Aorta (tissue), 5 donors: Measurements from ENCODE around the gene TOX2. TPM values are rescaled to one million over a fixed set of nuclear protein-coding genes. Genes with fewer than 3 reads are reported as not detected.

Source experiments
- ATAC-seq: fragments of 200-7000 bp; cut with Tn5 transposase; one replicate; pipeline ENCODE4 v1.9.1; 2022; ENCODE audit warnings: moderate library complexity; ENCODE audit not compliant: low FRiP score
- DNase-seq, 2 donors: peaks; one replicate each; pipeline ENCODE4 v3.0.0-alpha.2; 2020
- H3K27ac ChIP-seq, 2 donors: one replicate each; pipeline ENCODE4 v1.5.1; 2013; ENCODE audit warnings: low read length in 2 of 2, mild to moderate bottlenecking in 2 of 2, moderate library complexity in 2 of 2, control low read depth in 1 of 2, inconsistent platforms in 1 of 2, low read depth in 1 of 2
- H3K27me3 ChIP-seq, 2 donors: one replicate each; pipeline ENCODE4 v1.6.1; 2013; ENCODE audit warnings: control low read depth in 1 of 2, low read length in 1 of 2, mild to moderate bottlenecking in 1 of 2, moderate library complexity in 1 of 2; ENCODE audit not compliant: insufficient read depth in 2 of 2, control insufficient read depth in 1 of 2
- H3K36me3 ChIP-seq, 2 donors: one replicate each; pipeline ENCODE4 v1.6.1; 2013; ENCODE audit warnings: control low read depth in 1 of 2, low read length in 1 of 2, mild to moderate bottlenecking in 1 of 2; ENCODE audit not compliant: insufficient read depth in 2 of 2, control insufficient read depth in 1 of 2
- H3K4me1 ChIP-seq, 2 donors: one replicate each; pipeline ENCODE4 v1.6.1; 2013; ENCODE audit warnings: low read length in 2 of 2, control low read depth in 1 of 2, mild to moderate bottlenecking in 1 of 2, moderate library complexity in 1 of 2; ENCODE audit not compliant: insufficient read depth in 2 of 2, control insufficient read depth in 1 of 2
- H3K4me3 ChIP-seq, 2 donors: one replicate each; pipeline ENCODE4 v1.5.1; 2013; ENCODE audit warnings: low read length in 2 of 2, control low read depth in 1 of 2, mild to moderate bottlenecking in 1 of 2
- H3K9me3 ChIP-seq: one replicate; pipeline ENCODE4 v1.6.1; 2013; ENCODE audit warnings: mild to moderate bottlenecking, low read length; ENCODE audit not compliant: control insufficient read depth
- WGBS, 2 donors: extraction: QIAGEN DNeasy Blood & Tissue Kit; methylation state at CpG; one replicate each; pipeline ENCODE4 v1.1.7; 2013; 5-methylcytosine and 5-hydroxymethylcytosine counted together
- intact Hi-C, 2 donors: fragments of 100-400 bp; cut with DNase I; formaldehyde crosslinking; loops; one replicate each; pipeline versions ENCODE4 v1.14.2 to v1.15.0; 2022
- polyA plus RNA-seq, 2 donors: library from polyadenylated mRNA; stranded (reverse); fragments of 200-250 nt; gene quantifications; one replicate each; pipeline ENCODE4 v1.2.3, GENCODE V29; 2013
- total RNA-seq, 2 donors: library from RNA; stranded (reverse); fragmentation: NEBNext Ultra II Directional; extraction: Animal tissue kit (Norgen Biotek cat#: 25700); gene quantifications; one replicate each; pipeline ENCODE4 v1.2.1, GENCODE V29; 2021
- donor health status: healthy with polysubstance abuse.
- donor health status: Bipolar disorder and iron deficiency.
- donor health status: DM: no; HTN: no; CAD: no.
- donor health status: DM: no; HTN: no; CAD: no.
- donor health status: DM: yes; HTN: yes; CAD: no.

Gene TOX2
- total and polyA plus RNA-seq, 4 donors = 1.1 to 17.2 (median 9.4) TPM

- DNase-seq (no peak), ATAC-seq (no peak)
- H3K27me3 ChIP-seq = no peaks in the 10 kb centered on the region
- intact Hi-C loops = loop anchor here (5.0 to 10.0 kb wide), 4 partner anchors 166 to 546 kb away; no protein-coding TSS in a partner anchor
- no peak overlapping the region for H3K27ac ChIP-seq
- H3K9me3 ChIP-seq = no peaks in the 10 kb centered on the region
- no peaks in the 10 kb centered on the region for H3K36me3 ChIP-seq
- 67 to 74% methylated on average over 10 of the region's 10 CpGs for WGBS, 2 donors
- no peak overlapping the region for H3K4me3 ChIP-seq
- H3K4me1 ChIP-seq = no peaks in the 10 kb centered on the region
Measured at GRCh38 chr20:44083220-44083933, 168.7 kb downstream of the TOX2 start.

GRCh38 chr20:44084439-44084838 is 169.8 kb downstream of the TOX2 start:
- H3K36me3 ChIP-seq = no peaks in the 10 kb centered on the region
- no peak overlapping the region for H3K4me3 ChIP-seq
- H3K9me3 ChIP-seq = no peaks in the 10 kb centered on the region
- H3K27me3 ChIP-seq = no peaks in the 10 kb centered on the region
- no peak overlapping the region for H3K27ac ChIP-seq
- no peaks in the 10 kb centered on the region for H3K4me1 ChIP-seq
- 71 to 80% methylated on average over 2 of the region's 2 CpGs for WGBS, 2 donors
- ATAC-seq (no peak), DNase-seq (no peak)
- intact Hi-C loops = loop anchor here (5.0 to 10.0 kb wide), 4 partner anchors 167 to 547 kb away; no protein-coding TSS in a partner anchor

GRCh38 chr20:44084891-44085290 is 170.2 kb downstream of the TOX2 start:
- DNase-seq (no peak), ATAC-seq (no peak)
- no peaks in the 10 kb centered on the region for H3K27me3 ChIP-seq
- WGBS, 2 donors = 95% methylated on average over 7 of the region's 7 CpGs
- H3K4me1 ChIP-seq = no peaks in the 10 kb centered on the region
- no peaks in the 10 kb centered on the region for H3K9me3 ChIP-seq
- H3K36me3 ChIP-seq = no peaks in the 10 kb centered on the region
- no peak overlapping the region for H3K4me3 ChIP-seq
- intact Hi-C loops = loop anchor here (5.0 to 10.0 kb wide), 4 partner anchors 168 to 548 kb away; no protein-coding TSS in a partner anchor
- H3K27ac ChIP-seq = no peak overlapping the region

- Histone ChIP-seq H3K27me3 (no peaks in the 10 kb centered on the region), H3K4me3 (no peak overlapping the region), H3K36me3 (no peaks in the 10 kb centered on the region), H3K9me3 (no peaks in the 10 kb centered on the region), H3K27ac (no peak overlapping the region), H3K4me1 (no peaks in the 10 kb centered on the region)
- ATAC-seq (no peak), DNase-seq (no peak)
- 78 to 94% methylated on average over 17 of the region's 17 CpGs for WGBS, 2 donors
- intact Hi-C loops = loop anchor here in 1 of 2 donors (10.0 kb wide), 1 partner anchor 241 kb away; no protein-coding TSS in a partner anchor
Measured at GRCh38 chr20:44085616-44086434, 171.2 kb downstream of the TOX2 start.

- H3K27ac ChIP-seq = no peak overlapping the region
- H3K4me1 ChIP-seq = no peaks in the 10 kb centered on the region
- no peak overlapping the region for H3K4me3 ChIP-seq
- intact Hi-C loops = loop anchor here in 1 of 2 donors (10.0 kb wide), 1 partner anchor 242 kb away; no protein-coding TSS in a partner anchor
- WGBS, 2 donors = 31 to 40% methylated on average over 15 of the region's 15 CpGs
- H3K27me3 ChIP-seq = no peaks in the 10 kb centered on the region
- H3K9me3 ChIP-seq = no peaks in the 10 kb centered on the region
- no peaks in the 10 kb centered on the region for H3K36me3 ChIP-seq
- ATAC-seq = no peak
- DNase-seq = no peak
Measured at GRCh38 chr20:44087051-44087856, 172.6 kb downstream of the TOX2 start.

- Histone ChIP-seq H3K27me3 (no peaks in the 10 kb centered on the region), H3K36me3 (no peaks in the 10 kb centered on the region), H3K27ac (no peak overlapping the region), H3K4me1 (no peaks in the 10 kb centered on the region), H3K9me3 (no peaks in the 10 kb centered on the region), H3K4me3 (no peak overlapping the region)
- intact Hi-C loops = loop anchor here in 1 of 2 donors (10.0 kb wide), 1 partner anchor 243 kb away; no protein-coding TSS in a partner anchor
- 73 to 77% methylated on average over 4 of the region's 4 CpGs for WGBS, 2 donors
- ATAC-seq = no peak
- no peak for DNase-seq
Measured at GRCh38 chr20:44087857-44088120, 173.1 kb downstream of the TOX2 start.

- 61 to 67% methylated on average over 7 of the region's 7 CpGs for WGBS, 2 donors
- Histone ChIP-seq H3K4me3 (no peak overlapping the region), H3K9me3 (no peaks in the 10 kb centered on the region), H3K4me1 (no peaks in the 10 kb centered on the region), H3K27ac (no peak overlapping the region), H3K27me3 (no peaks in the 10 kb centered on the region), H3K36me3 (no peaks in the 10 kb centered on the region)
- DNase-seq = no peak
- ATAC-seq = no peak
- intact Hi-C loops = loop anchor here in 1 of 2 donors (10.0 kb wide), 1 partner anchor 245 kb away; no protein-coding TSS in a partner anchor
Measured at GRCh38 chr20:44089987-44090674, 175.5 kb downstream of the TOX2 start.

GRCh38 chr20:44091026-44091425 is 176.4 kb downstream of the TOX2 start:
- Histone ChIP-seq H3K27ac (no peak overlapping the region), H3K4me3 (no peak overlapping the region), H3K36me3 (no peaks in the 10 kb centered on the region), H3K9me3 (no peaks in the 10 kb centered on the region), H3K27me3 (no peaks in the 10 kb centered on the region), H3K4me1 (no peaks in the 10 kb centered on the region)
- intact Hi-C loops = no loop called here
- no peak for ATAC-seq
- DNase-seq = no peak
- WGBS, 2 donors = 71 to 79% methylated on average over 4 of the region's 4 CpGs
